ENCODE results near the gene TMEM255B.

GRCh38 chr13:113746671-113747070 lies 12.4 kb upstream of the TMEM255B start:
- TF ChIP-seq GATA3 (IDR thresholded peaks at IDR 0.05; ENCODE audit: low read depth, low read length) (no peak), GATA2 (IDR thresholded peaks at IDR 0.05; ENCODE audit: low read depth, low read length) (no peak)
